Measurements from ENCODE around the gene TOP2A.

The TOP2A gene

GRCh38 chr17:40460968-40461731, 43.5 kb upstream of the TOP2A start:
- H3K9me3 ChIP-seq (ENCODE audit: control insufficient read depth in 5 of 5, low read length in 5 of 5) = no peaks in the 10 kb centered on the region
- H3K4me3 ChIP-seq (ENCODE audit: low read depth in 1 of 5, low read length in 5 of 5) = no peak overlapping the region
- peaks cover 28 to 74% (median 66%) of the 10 kb centered on the region in 5 donors for H3K4me1 ChIP-seq (ENCODE audit: control insufficient read depth in 5 of 5, insufficient read depth in 5 of 5, low read length in 5 of 5)
- H3K36me3 ChIP-seq (ENCODE audit: control insufficient read depth in 5 of 5, insufficient read depth in 5 of 5, low read length in 5 of 5) = peaks cover 0 to 33% (median 20%) of the 10 kb centered on the region in 5 donors
- peak overlapping the region in 2 of 5 donors; percentile 26 for H3K9ac ChIP-seq (ENCODE audit: low read length in 5 of 5)
- peak overlapping the region; percentile 41 for H3K27ac ChIP-seq (ENCODE audit: low read depth, low read length)
- H3K27me3 ChIP-seq (ENCODE audit: control insufficient read depth in 5 of 5, insufficient read depth in 4 of 5, low read length in 5 of 5) = no peaks in the 10 kb centered on the region

- peaks cover 28 to 77% (median 69%) of the 10 kb centered on the region in 5 donors for H3K4me1 ChIP-seq (ENCODE audit: control insufficient read depth in 5 of 5, insufficient read depth in 5 of 5, low read length in 5 of 5)
- peaks cover 2 to 38% (median 26%) of the 10 kb centered on the region in 5 donors for H3K36me3 ChIP-seq (ENCODE audit: control insufficient read depth in 5 of 5, insufficient read depth in 5 of 5, low read length in 5 of 5)
- no peak overlapping the region for H3K4me3 ChIP-seq (ENCODE audit: low read depth in 1 of 5, low read length in 5 of 5)
- no peaks in the 10 kb centered on the region for H3K9me3 ChIP-seq (ENCODE audit: control insufficient read depth in 5 of 5, low read length in 5 of 5)
- peak overlapping the region; percentile 41 for H3K27ac ChIP-seq (ENCODE audit: low read depth, low read length)
- H3K27me3 ChIP-seq (ENCODE audit: control insufficient read depth in 5 of 5, insufficient read depth in 4 of 5, low read length in 5 of 5) = no peaks in the 10 kb centered on the region
- H3K9ac ChIP-seq (ENCODE audit: low read length in 5 of 5) = no peak overlapping the region
Measured at GRCh38 chr17:40460604-40460967, 42.9 kb upstream of the TOP2A start.

GRCh38 chr17:40459636-40460603, 42.2 kb upstream of the TOP2A start:
- Histone ChIP-seq H3K4me1 (ENCODE audit: control insufficient read depth in 5 of 5, insufficient read depth in 5 of 5, low read length in 5 of 5) (peaks cover 28 to 77% (median 69%) of the 10 kb centered on the region in 5 donors), H3K36me3 (ENCODE audit: control insufficient read depth in 5 of 5, insufficient read depth in 5 of 5, low read length in 5 of 5) (peaks cover 2 to 41% (median 32%) of the 10 kb centered on the region in 5 donors), H3K9me3 (ENCODE audit: control insufficient read depth in 5 of 5, low read length in 5 of 5) (no peaks in the 10 kb centered on the region), H3K27me3 (ENCODE audit: control insufficient read depth in 5 of 5, insufficient read depth in 4 of 5, low read length in 5 of 5) (no peaks in the 10 kb centered on the region), H3K27ac (ENCODE audit: low read depth, low read length) (peak overlapping the region; percentile 46), H3K4me3 (ENCODE audit: low read depth in 1 of 5, low read length in 5 of 5) (no peak overlapping the region), H3K9ac (ENCODE audit: low read length in 5 of 5) (no peak overlapping the region)

GRCh38 chr17:40458851-40459482, 41.3 kb upstream of the TOP2A start:
- Histone ChIP-seq H3K27ac (ENCODE audit: low read depth, low read length) (peak overlapping the region; percentile 46), H3K9ac (ENCODE audit: low read length in 5 of 5) (no peak overlapping the region), H3K9me3 (ENCODE audit: control insufficient read depth in 5 of 5, low read length in 5 of 5) (no peaks in the 10 kb centered on the region), H3K27me3 (ENCODE audit: control insufficient read depth in 5 of 5, insufficient read depth in 4 of 5, low read length in 5 of 5) (no peaks in the 10 kb centered on the region), H3K4me1 (ENCODE audit: control insufficient read depth in 5 of 5, insufficient read depth in 5 of 5, low read length in 5 of 5) (peaks cover 28 to 84% (median 68%) of the 10 kb centered on the region in 5 donors), H3K4me3 (ENCODE audit: low read depth in 1 of 5, low read length in 5 of 5) (no peak overlapping the region), H3K36me3 (ENCODE audit: control insufficient read depth in 5 of 5, insufficient read depth in 5 of 5, low read length in 5 of 5) (peaks cover 2 to 50% (median 42%) of the 10 kb centered on the region in 5 donors)

- H3K9ac ChIP-seq (ENCODE audit: low read length in 5 of 5) = no peak overlapping the region
- H3K27me3 ChIP-seq (ENCODE audit: control insufficient read depth in 5 of 5, insufficient read depth in 4 of 5, low read length in 5 of 5) = no peaks in the 10 kb centered on the region
- H3K4me1 ChIP-seq (ENCODE audit: control insufficient read depth in 5 of 5, insufficient read depth in 5 of 5, low read length in 5 of 5) = peaks cover 28 to 86% (median 72%) of the 10 kb centered on the region in 5 donors
- H3K9me3 ChIP-seq (ENCODE audit: control insufficient read depth in 5 of 5, low read length in 5 of 5) = no peaks in the 10 kb centered on the region
- H3K36me3 ChIP-seq (ENCODE audit: control insufficient read depth in 5 of 5, insufficient read depth in 5 of 5, low read length in 5 of 5) = peaks cover 2 to 58% (median 50%) of the 10 kb centered on the region in 5 donors
- H3K4me3 ChIP-seq (ENCODE audit: low read depth in 1 of 5, low read length in 5 of 5) = no peak overlapping the region
- H3K27ac ChIP-seq (ENCODE audit: low read depth, low read length) = no peak overlapping the region
Measured at GRCh38 chr17:40457964-40458791, 40.5 kb upstream of the TOP2A start.

GRCh38 chr17:40457369-40457768, 39.7 kb upstream of the TOP2A start:
- Histone ChIP-seq H3K9me3 (ENCODE audit: control insufficient read depth in 5 of 5, low read length in 5 of 5) (no peaks in the 10 kb centered on the region), H3K4me1 (ENCODE audit: control insufficient read depth in 5 of 5, insufficient read depth in 5 of 5, low read length in 5 of 5) (peaks cover 23 to 86% (median 72%) of the 10 kb centered on the region in 5 donors), H3K36me3 (ENCODE audit: control insufficient read depth in 5 of 5, insufficient read depth in 5 of 5, low read length in 5 of 5) (peaks cover 2 to 64% (median 57%) of the 10 kb centered on the region in 5 donors), H3K27me3 (ENCODE audit: control insufficient read depth in 5 of 5, insufficient read depth in 4 of 5, low read length in 5 of 5) (no peaks in the 10 kb centered on the region), H3K4me3 (ENCODE audit: low read depth in 1 of 5, low read length in 5 of 5) (no peak overlapping the region), H3K9ac (ENCODE audit: low read length in 5 of 5) (no peak overlapping the region), H3K27ac (ENCODE audit: low read depth, low read length) (peak overlapping the region; percentile 60)

GRCh38 chr17:40456396-40456951, 38.8 kb upstream of the TOP2A start:
- Histone ChIP-seq H3K9me3 (ENCODE audit: control insufficient read depth in 5 of 5, low read length in 5 of 5) (no peaks in the 10 kb centered on the region), H3K27ac (ENCODE audit: low read depth, low read length) (peak overlapping the region; percentile 60), H3K4me1 (ENCODE audit: control insufficient read depth in 5 of 5, insufficient read depth in 5 of 5, low read length in 5 of 5) (peaks cover 24 to 86% (median 72%) of the 10 kb centered on the region in 5 donors), H3K9ac (ENCODE audit: low read length in 5 of 5) (peak overlapping the region in 1 of 5 donors; percentile 18), H3K36me3 (ENCODE audit: control insufficient read depth in 5 of 5, insufficient read depth in 5 of 5, low read length in 5 of 5) (peaks cover 2 to 67% (median 61%) of the 10 kb centered on the region in 5 donors), H3K4me3 (ENCODE audit: low read depth in 1 of 5, low read length in 5 of 5) (no peak overlapping the region), H3K27me3 (ENCODE audit: control insufficient read depth in 5 of 5, insufficient read depth in 4 of 5, low read length in 5 of 5) (no peaks in the 10 kb centered on the region)

GRCh38 chr17:40454613-40454995, 36.9 kb upstream of the TOP2A start:
- Histone ChIP-seq H3K36me3 (ENCODE audit: control insufficient read depth in 5 of 5, insufficient read depth in 5 of 5, low read length in 5 of 5) (peaks cover 2 to 67% (median 61%) of the 10 kb centered on the region in 5 donors), H3K27ac (ENCODE audit: low read depth, low read length) (peak overlapping the region; percentile 94), H3K4me1 (ENCODE audit: control insufficient read depth in 5 of 5, insufficient read depth in 5 of 5, low read length in 5 of 5) (peaks cover 34 to 90% (median 79%) of the 10 kb centered on the region in 5 donors), H3K27me3 (ENCODE audit: control insufficient read depth in 5 of 5, insufficient read depth in 4 of 5, low read length in 5 of 5) (no peaks in the 10 kb centered on the region), H3K4me3 (ENCODE audit: low read depth in 1 of 5, low read length in 5 of 5) (no peak overlapping the region), H3K9ac (ENCODE audit: low read length in 5 of 5) (no peak overlapping the region), H3K9me3 (ENCODE audit: control insufficient read depth in 5 of 5, low read length in 5 of 5) (no peaks in the 10 kb centered on the region)

Measured in subcutaneous abdominal adipose tissue (tissue), 5 donors.